Stimulated activated CD4-positive, alpha-beta T cell treated with anti-CD3 and anti-CD28 coated beads, Interleukin-1b, Interleukin-23, amount 100 ng/mL, for 48 hours (primary cell): Measurements from ENCODE around the gene ZNF3.

Experiments used
- DNase-seq: peaks from one replicate; pipeline ENCODE4 v3.0.0-alpha.2; 2020

ZNF3 gene

DNA sequence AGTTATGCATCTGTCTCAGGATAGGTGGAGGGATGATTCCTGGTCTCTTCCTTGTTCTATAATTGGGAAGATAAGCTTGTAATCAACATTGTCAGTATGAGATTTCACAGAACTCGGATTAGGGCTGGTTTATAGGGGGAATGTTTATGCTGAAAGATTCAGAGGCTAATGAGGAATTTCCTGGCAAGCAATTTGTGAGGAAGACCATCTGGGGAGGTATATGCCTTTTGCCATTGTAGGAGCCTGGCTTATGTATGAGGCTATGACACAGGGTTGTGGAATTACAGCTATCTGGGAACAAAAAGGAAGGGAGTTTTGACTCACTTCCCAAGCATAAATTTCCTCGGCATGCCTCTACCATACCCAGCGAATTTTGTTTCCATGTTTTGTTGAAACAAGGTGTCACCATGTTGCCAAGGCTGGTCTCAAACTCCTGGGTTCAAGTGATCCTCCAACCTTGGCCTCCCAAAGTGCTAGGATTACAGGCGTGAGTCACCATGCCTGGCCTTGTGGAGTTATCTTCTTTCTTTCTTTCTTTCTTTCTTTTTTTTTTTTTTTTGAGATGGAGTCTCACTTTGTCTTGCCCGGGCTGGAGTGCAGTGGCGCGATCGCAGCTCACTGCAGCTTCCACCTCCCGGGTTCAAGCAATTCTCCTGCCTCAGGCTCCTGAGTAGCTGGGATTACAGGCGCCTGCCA, 5.7 kb upstream of the ZNF3 start:
- no peak for DNase-seq

DNA sequence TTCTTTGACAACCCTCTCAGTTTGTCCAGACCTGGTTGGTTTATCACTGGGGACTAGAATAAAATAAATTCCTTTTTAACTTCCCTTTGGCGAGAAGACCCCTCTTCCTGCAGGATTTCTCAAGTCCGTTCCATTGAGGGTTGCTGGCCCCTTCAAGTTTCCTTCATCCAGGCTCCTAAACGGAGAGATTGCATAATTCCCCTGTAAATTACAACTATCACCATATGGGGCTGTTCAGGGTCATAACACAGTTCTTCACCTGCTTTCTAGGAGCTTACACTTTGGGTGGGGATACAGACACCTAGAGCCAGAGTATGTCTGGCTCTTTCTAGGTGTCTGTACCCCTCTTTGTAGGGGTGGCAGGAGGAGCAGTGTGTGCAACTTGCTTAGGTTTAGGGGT, 4.0 kb upstream of the ZNF3 start:
- DNase-seq: no peak

DNA sequence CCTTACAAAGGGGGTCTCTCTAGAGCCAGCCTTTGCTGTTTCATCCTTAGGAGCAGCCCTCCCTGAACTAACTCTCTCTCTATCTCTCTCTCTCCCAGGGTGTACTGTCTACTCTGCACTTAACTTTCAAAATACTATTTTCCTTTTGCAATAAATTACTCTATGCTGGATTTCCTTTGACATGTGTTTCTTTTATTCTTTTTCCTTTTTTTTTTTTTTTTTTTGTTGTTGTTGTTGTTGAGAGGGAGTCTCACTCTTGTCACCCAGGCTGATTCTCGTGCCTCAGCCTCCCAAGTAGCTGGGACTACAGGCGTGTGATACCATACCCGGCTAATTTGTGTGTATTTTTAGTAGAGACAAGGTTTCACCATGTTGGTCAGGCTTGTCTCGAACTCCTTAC, 1.5 kb upstream of the ZNF3 start:
- no peak for DNase-seq

DNA sequence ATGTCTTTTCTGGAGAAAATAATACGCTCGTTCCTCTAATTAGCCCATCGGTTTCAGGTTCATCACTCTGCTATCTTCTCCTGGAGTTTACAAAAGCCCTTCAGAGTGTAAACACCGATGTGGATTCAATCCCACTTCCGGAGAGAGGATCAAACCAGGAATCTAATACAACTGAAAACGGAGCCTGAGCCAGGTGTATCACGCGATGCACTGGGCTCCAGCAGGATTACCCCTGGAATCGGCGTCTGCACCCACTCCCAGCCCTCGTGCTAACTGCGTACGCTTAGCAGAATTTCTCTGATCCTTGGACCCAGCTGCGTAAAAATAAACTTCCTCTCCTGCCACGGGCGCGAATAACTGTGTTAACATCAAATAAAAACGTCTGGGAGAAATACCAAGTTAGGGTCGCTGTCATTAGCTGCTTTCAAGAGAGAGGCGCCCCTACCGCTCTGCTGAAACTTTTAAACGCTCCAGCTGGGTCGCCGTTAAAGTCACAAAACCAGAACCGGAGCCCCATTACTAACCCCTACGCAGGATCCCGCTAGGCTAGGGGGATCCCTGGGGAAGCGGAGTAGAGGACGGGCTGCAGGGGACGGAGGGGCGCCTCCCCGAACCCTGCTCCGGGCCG, 502 bp downstream of the ZNF3 start:
- DNase-seq: no peak

DNA sequence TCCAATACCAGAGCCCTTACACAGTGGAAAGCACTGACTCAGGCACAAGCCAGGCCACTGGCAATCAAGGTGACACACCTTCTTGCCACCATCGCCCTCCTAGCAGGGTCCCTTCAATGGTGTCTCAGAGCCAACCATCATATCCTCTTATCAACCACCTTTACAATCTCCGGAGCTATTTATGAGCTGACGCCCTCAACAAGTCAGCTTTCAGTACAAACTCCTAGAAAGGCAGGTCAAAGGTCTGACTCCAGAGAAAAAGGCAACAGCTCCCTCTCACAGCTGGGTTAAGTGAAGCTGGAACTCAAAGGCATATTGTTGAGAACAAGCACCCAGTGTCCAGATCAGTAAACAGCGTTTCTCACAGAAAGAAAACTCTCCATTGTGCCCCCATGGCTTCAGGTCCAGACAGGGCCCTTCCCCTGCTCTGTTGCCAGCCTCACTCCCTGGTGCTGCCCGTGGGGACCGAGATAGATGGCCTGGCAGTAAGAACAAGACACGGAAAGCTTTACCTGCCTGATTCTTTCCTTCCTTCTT, 2.4 kb downstream of the ZNF3 start:
- no peak for DNase-seq

DNA sequence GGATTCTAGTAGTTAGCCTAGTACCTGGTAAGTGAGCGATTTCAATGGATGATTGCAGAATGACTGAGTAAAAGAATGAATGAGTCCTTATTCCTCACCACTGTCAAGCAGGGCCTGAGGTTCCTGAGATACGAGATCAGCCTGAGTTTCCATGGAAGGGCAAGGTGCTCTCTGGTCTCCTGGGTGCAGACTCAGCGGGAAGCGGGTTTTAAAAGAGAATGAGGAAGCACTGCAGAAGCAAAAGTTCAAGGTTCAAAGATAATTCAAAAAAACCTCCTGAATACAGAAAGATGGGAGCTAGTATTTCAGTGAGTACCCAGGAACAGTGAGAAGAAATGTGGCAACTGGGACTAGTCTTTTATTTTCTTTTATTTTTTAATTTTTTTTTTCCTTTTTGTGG, 4.3 kb downstream of the ZNF3 start:
- no peak for DNase-seq

DNA sequence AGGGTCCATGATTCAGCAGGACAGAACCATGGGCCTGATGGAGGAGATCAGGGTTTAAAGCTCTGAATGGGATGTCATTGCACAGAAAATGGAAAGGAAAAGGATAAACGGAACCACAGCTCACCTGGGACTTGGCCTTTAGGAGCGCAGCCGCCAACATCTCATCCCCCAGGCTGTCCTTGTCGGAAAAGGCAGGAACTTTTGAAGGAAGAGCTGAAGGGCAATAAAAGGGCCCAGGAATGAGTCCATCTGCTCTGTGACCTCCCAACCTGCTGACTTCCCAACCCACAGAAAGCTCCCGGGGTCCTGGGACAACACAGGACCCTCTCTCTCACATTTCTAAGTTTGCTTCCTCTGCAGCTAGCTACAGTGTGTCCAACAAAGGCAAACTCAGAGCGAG, 6.1 kb downstream of the ZNF3 start:
- DNase-seq: no peak

DNA sequence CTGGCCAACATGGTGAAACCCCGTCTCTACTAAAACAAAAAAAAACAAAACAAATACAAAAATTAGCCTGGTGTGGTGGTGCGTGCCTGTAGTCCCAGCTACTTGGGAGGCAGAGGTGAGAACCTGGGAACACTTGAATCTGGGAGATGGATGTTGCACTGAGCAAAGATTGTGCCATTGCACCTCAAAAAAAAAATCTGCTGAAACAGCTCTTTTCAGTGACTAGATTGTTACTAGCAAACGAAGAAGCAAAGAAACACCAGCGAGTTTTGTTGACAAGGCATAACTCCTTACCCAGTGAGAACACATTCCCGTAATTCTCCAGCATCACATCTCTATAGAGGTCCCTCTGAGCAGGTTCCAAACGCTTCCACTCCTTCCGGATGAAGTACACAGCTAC, 6.7 kb downstream of the ZNF3 start:
- DNase-seq: no peak

DNA sequence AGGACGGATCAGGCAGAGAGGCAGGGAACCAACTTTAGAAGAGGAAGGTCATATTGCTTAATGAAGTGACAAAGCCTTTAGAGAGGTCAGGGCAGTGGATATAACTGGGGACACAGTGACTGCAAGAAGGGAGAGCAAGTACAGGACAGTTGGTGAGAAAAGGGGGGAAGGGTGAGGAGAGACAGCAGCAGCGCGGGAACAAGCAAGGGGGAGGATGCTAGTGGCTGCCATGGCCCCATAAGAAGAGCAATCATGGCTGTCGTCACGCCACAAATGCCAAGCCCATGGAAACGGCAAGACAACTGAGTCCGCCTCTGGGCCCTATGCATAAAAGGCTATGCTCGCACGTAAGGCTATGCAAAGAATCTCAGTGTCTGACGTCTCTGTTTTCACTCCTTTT, 9.1 kb downstream of the ZNF3 start:
- no peak for DNase-seq

DNA sequence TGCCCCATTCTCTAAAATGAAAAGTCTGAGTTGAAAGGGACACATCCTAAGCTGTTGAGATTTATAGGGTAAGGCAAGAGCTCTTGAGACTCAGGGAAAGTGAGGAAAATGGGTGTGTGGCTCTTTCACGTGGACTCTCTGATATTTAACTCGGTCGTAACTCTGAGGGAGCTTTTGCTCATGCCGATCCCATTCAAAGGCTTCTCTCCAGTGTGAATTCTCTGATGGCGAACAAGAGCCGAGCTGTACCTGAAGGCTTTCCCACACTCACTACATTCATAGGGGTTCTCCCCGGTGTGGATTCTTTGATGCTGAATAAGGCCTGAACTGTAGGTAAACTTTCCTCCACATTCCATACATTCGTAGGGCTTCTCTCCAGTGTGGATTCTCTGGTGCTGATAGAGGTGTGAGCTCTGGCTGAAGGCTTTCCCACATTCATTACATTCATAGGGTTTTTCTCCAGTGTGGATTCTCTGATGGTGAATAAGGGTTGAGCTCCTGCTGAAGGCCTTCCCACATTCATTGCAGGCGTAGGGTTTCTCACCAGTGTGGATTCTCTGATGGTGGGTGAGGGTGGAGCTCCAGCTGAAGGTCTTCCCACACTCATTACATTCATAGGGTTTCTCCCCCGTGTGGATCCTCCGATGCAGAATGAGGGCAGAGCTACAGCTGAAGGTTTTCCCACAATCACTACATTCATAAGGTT, 10.4 kb downstream of the ZNF3 start:
- no peak for DNase-seq

DNA sequence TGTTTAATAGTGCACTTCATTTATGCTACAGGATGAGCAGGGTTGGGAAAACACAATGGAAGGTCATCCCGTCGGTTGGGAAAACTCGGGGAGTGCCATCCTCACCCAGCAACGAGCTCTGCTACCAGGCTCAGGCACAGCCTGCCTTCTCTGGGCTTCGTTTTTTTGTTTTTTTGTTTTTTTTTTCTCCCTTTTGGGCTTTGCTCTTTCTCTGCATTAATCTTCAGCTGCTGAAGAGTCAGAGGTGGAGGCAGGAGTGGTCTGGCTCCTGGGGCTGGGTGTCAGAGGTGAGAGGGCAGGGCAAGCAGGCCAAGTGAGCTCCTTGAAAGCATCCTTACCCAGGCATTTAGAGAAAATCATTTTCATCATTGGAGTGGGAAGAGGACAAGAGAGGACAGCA, 11.5 kb downstream of the ZNF3 start:
- DNase-seq: no peak

DNA sequence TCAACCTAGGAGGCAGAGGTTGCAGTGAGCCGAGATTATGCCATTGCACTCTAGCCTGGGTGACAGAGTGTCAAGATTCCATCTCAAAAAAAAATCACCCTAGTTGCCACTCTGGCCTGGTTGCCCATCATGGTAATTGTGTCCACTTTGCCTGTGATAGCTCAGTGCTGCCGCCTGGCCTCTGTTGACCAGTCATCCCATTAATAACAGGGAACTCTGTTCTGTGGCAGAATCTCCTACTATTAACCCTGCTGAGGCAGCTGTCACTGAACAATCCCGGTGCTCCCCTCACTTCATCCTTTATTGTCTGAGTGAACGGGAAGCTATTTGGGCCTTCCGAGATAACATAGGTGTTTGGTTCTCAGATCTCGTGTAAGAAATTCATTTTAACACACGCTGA, 14.6 kb downstream of the ZNF3 start:
- DNase-seq: no peak

DNA sequence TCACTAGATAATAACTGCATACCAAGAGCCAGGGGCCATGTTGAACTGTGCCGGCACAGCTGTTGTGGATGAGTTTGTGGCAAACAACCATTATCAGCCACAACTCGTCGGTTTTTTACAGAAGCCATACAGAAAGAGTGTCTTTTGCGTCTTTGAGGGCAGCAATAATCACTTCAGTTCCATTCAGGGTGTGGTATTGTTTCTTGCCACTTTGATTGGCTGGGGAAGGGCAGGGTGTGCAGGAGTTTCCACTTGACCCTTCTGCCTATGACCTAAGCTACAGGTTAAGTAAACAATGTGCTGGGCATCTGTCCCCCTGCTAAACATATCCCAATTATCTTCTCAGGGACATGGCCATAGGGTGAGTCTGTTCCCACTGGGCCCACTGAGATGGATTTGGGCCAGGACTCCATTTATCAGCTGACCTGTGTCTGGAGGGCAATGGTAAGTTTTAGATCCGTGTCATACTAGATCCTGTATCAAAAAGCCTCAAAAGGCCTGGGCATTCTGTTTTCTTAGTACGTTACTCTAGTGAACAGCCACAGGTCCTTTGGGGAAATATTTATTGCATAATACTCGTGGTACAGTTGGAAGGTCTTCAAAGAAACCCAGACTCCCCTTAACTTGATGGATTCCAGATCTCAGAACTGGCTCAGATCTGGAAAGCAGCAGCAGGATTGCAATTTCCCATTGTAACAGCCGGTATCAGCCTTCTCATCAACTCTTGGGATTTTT, 15.9 kb downstream of the ZNF3 start:
- no peak for DNase-seq

DNA sequence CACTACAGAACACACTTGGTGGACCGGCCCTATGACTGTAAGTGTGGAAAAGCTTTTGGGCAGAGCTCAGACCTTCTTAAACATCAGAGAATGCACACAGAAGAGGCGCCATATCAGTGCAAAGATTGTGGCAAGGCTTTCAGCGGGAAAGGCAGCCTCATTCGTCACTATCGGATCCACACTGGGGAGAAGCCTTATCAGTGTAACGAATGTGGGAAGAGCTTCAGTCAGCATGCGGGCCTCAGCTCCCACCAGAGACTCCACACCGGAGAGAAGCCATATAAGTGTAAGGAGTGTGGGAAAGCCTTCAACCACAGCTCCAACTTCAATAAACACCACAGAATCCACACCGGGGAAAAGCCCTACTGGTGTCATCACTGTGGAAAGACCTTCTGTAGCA, 17.4 kb downstream of the ZNF3 start:
- DNase-seq: no peak

DNA sequence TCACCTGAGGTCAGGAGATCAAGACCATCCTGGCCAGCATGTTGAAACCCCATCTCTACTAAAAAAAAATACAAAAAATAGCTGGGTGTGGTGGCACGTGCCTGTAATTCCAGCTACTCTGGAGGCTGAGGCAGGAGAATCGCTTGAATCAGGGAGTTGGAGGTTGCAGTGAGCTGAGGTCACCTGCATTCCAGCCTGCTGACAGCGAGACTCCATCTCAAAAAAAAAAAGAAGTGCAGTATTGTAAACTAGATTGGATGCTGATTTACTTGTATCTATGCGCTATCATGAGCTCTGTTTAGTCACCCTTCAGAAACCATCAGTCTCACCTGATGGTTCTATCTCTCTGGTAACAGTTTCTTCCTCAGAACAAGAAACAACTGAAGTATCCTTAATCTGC, 18.1 kb downstream of the ZNF3 start:
- DNase-seq: no peak

DNA sequence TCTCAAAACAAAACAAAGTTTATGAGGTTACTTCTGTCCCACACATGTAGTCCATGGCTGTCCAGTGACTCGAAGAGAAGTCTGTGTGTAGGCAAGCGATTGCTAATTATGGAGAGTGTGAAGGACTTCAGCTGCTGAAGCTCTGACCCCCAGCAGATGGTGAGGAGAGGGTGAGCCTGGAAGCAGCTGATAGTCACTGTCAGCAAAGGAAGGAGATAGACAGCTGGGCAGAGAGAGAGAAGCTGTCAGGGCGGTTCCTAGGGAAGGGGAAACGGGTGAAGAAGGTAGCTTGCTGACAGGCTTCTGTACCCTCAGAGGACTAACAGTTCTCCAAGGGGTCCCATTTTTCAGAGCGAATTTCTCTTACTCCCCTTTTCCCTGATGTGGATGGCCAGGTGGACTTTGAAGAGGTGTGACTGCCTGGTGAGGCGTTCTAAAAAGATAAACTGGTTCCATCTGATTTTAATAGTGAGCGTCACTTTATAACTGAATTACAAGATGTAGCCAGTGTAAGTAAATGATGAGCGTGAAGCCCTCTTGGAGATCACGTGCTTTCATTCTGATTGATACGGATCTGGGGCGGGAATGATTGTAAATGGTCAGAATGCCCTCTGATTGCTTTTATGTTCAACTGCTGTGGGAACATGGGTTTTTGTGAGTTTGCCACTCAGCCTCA, 19.9 kb downstream of the ZNF3 start:
- DNase-seq: no peak

DNA sequence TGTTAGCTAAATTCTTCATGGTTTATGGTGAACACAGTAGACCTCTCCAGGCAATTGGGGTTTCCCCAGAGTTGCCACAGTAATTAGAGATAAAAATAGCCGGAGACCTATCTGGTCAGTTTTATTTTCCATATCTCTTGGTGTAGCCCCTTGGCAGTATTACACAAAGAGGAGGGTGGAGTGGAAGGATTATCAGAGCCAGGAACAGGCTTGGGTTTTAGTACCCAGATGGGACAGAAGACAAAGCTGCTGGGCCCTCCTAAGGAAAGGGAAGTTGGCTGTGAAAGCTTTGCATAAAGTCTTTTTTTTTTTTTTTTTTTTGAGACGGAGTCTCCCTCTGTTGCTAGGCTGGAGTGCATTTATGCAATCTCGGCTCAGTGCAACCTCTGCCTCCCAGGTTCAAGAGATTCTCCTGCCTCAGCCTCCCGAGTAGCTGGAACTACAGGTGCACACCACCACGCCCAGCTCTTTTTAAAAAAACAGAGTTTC, 22.2 kb downstream of the ZNF3 start:
- DNase-seq: no peak

DNA sequence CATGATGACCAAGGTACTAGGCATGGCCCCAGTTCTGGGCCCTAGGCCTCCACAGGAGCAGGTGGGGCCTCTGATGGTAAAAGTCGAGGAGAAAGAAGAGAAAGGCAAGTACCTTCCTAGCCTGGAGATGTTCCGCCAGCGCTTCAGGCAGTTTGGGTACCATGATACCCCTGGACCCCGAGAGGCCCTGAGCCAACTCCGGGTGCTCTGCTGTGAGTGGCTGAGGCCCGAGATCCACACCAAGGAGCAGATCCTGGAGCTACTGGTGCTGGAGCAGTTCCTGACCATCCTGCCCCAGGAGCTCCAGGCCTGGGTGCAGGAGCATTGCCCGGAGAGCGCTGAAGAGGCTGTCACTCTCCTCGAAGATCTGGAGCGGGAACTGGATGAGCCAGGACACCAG, 24.5 kb downstream of the ZNF3 start:
- DNase-seq: no peak

DNA sequence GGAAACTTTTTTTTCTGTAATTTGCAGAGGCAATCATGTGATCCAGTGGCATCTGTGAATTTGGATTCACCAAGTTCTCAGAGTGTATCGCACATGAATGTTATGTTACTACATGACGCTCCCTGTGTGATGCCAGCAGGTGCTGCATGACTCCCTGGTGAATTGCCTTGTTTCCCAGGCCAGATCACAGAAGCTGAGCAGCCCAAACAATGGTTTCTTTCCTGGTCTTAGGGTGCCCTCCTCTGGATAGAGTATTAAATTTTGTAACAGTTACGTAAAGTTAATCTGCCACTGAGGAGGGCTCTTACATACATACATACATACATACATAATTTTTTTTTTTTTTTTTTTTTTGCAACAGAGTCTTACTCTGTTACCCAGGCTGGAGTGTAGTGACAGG, 28.3 kb downstream of the ZNF3 start:
- DNase-seq: peak; percentile 24

DNA sequence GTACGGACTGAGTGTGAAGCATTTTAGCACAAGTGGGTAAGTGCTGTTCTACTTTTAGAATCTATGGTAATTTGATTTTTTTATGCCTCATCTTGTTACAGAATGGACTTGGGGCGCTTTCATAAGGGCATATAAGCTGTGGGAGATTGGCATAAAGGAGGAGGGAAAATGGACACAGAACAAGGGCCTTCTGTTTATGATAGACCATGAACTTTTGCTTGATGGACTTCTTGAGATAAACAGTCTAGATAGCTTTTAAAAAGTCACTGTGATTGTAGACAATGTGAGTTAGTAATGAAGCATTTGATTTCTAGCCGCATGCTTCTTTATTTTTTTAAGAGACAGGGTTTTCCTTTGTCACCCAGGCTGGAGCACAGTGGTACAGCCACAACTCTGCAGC, 29.9 kb downstream of the ZNF3 start:
- no peak for DNase-seq

DNA sequence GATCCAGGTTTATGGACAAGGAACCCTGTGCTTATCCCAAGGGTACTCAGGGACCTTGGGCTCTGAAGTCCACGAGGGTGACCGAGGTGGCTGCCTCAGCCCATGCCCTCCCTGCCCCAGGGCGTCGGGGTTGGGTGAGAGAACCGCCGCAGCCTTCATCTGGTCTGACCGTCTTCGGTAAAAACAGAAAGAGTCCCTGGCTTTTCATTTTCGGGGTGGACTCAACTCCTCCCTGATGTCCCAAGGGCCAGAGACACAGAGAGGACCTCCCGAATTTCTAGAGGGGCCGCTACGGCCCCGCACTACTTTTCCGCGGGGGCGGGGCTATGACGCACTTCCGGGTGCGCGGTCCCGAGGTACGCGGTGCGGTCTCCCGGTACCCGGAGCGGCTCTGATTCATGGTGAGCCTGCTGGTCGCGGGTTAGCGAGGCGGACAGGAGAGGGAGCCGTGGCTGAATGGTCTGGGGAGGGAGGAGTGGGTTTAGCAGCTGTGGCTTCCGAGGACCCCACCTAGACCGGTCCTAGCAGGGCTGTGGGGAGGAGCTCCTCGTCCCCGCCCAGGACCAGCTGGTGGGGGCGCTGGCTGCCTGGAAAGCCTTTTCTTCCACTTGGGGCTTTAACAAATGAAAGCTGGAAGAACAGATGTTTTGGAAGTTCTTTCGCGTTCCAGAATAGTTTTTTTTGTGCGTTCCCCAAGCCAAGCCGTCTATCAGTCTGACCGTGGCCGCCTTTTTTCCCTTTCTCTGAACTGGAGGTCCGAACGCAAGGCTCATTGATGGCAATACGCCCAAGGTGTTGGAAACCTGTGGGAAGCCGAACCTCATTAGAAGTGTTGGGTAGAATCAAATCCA, 31.9 kb downstream of the ZNF3 start, which contains the start of gene ZSCAN21:
Gene ZSCAN21, plus strand, starts transcription at position 334 of the 851 bp plus-strand sequence. CDS start 7,233 bp downstream, outside the sequence.
- DNase-seq: peak; percentile 80

DNA sequence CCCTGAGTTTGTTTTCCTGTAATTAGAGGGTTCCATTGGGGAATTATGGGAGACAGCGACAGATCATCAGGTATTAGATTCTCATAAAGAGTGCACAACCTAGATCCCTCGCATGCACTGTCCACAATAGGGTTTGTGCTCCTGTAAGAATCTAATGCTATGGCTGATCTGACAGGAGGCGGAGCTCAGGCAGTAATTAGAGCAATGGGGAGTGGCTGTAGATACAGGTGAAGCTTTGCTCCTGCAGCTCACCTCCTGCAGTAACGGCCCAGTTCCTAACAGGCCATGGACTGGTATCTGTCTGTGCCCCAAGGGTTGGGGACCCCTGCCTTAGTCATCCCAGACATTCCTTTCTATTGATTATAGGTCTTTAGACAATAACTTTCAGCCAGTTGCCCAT, 32.8 kb downstream of the ZNF3 start:
- no peak for DNase-seq
